OCI-LY1 (cell line): ENCODE measurements around the gene KDM4B.

Source experiments
- H2AFZ ChIP-seq: fragments of 200-600 bp; sonication (generic), shearing (Covaris generic); 2 replicates; pipeline ENCODE4 v1.6.0; 2014; ENCODE audit warnings: antibody characterized with exemption, mild to moderate bottlenecking, low read length
- H3F3A ChIP-seq: fragments of 200-600 bp; sonication (generic), shearing (Covaris generic); 2 replicates; pipeline ENCODE4 v1.6.0; 2014; ENCODE audit warnings: mild to moderate bottlenecking, antibody characterized with exemption, low read length, moderate library complexity; ENCODE audit not compliant: insufficient read depth
- H3K27ac ChIP-seq: fragments of 200-600 bp; sonication (generic); 2 replicates; pipeline ENCODE4 v1.5.1; 2014; ENCODE audit warnings: low read length, mixed run types, mild to moderate bottlenecking, low read depth; ENCODE audit not compliant: poor library complexity, severe bottlenecking
- H3K27me3 ChIP-seq: fragments of 200-600 bp; sonication (generic); 2 replicates; pipeline ENCODE4 v1.6.0; 2014; ENCODE audit warnings: antibody characterized with exemption, mild to moderate bottlenecking, low read length, moderate library complexity; ENCODE audit not compliant: insufficient read depth
- H3K36me3 ChIP-seq: fragments of 200-600 bp; sonication (generic); 2 replicates; pipeline ENCODE4 v1.6.1; 2014; ENCODE audit warnings: mild to moderate bottlenecking, antibody characterized with exemption, low read length, moderate library complexity, mixed read lengths; ENCODE audit not compliant: insufficient read depth
- H3K4me1 ChIP-seq: fragments of 200-600 bp; sonication (generic); 2 replicates; pipeline ENCODE4 v1.5.1; 2014; ENCODE audit warnings: mild to moderate bottlenecking, low read length, moderate library complexity; ENCODE audit not compliant: insufficient read depth, severe bottlenecking
- H3K4me2 ChIP-seq: fragments of 200-600 bp; sonication (generic), shearing (Covaris generic); 2 replicates; pipeline ENCODE4 v1.6.1; 2014; ENCODE audit warnings: low read length
- H3K4me3 ChIP-seq: fragments of 200-600 bp; sonication (generic); 2 replicates; pipeline ENCODE4 v1.5.1; 2014; ENCODE audit warnings: low read length, low read depth, mild to moderate bottlenecking, mixed read lengths; ENCODE audit not compliant: poor library complexity, severe bottlenecking
- H3K79me2 ChIP-seq: fragments of 200-600 bp; shearing (Covaris generic); 2 replicates; pipeline ENCODE4 v1.6.1; 2016; ENCODE audit warnings: mixed run types, low read length, mixed read lengths; ENCODE audit not compliant: insufficient read depth
- H3K9ac ChIP-seq: fragments of 200-600 bp; sonication (generic), shearing (Covaris generic); 2 replicates; pipeline ENCODE4 v1.6.1; 2014; ENCODE audit warnings: mild to moderate bottlenecking, low read length, mixed read lengths
- H3K9me2 ChIP-seq: fragments of 200-600 bp; sonication (generic), shearing (Covaris generic); 2 replicates; pipeline ENCODE4 v1.6.1; 2014; ENCODE audit warnings: low read depth, mild to moderate bottlenecking, low read length, mixed read lengths
- H3K9me3 ChIP-seq: fragments of 200-600 bp; shearing (Covaris generic); 2 replicates; pipeline ENCODE4 v1.6.1; 2014; ENCODE audit warnings: low read length, mixed read lengths
- H4K20me1 ChIP-seq: fragments of 200-600 bp; sonication (generic), shearing (Covaris generic); 2 replicates; pipeline ENCODE4 v1.6.0; 2016; ENCODE audit warnings: mild to moderate bottlenecking, low read length; ENCODE audit not compliant: insufficient read depth
- CTCF ChIP-seq: fragments of 200-600 bp; sonication (generic), shearing (Covaris generic); IDR thresholded peaks from 2 replicates; pipeline ENCODE4 v1.5.1; 2017; ENCODE audit warnings: mild to moderate bottlenecking, antibody characterized with exemption, low read length, moderate library complexity, mixed read lengths
- EZH2 ChIP-seq: fragments of 200-600 bp; sonication (generic), shearing (Covaris generic); IDR thresholded peaks from 2 replicates; pipeline ENCODE4 v1.8.0; 2017; ENCODE audit warnings: borderline replicate concordance, mixed run types, mild to moderate bottlenecking, antibody characterized with exemption, low read length, moderate library complexity, mixed read lengths

KDM4B gene

GRCh38 chr19:5075597-5075996, 106.7 kb downstream of the KDM4B start:
- no peak overlapping the region for H3K4me3 ChIP-seq
- H3K9ac ChIP-seq, result no peak overlapping the region
- H3K9me3 ChIP-seq, result no peaks in the 10 kb centered on the region
- no peaks in the 10 kb centered on the region for H3K9me2 ChIP-seq
- H3K4me1 ChIP-seq, result no peaks in the 10 kb centered on the region
- no peaks in the 10 kb centered on the region for H3K79me2 ChIP-seq
- TF ChIP-seq EZH2 (no peak), CTCF (no peak)
- H3K27me3 ChIP-seq, result no peaks in the 10 kb centered on the region
- peaks cover 26% of the 10 kb centered on the region; the same call in 1 of the 2 replicates for H3K36me3 ChIP-seq
- no peak overlapping the region for H3K4me2 ChIP-seq
- H4K20me1 ChIP-seq, result no peaks in the 10 kb centered on the region
- no peaks in the 10 kb centered on the region for H3F3A ChIP-seq
- no peak overlapping the region for H3K27ac ChIP-seq
- H2AFZ ChIP-seq, result no peak overlapping the region

- Histone ChIP-seq H3K4me1 (no peaks in the 10 kb centered on the region), H3K36me3 (peaks cover 28% of the 10 kb centered on the region; the same call in 1 of the 2 replicates)
Measured at GRCh38 chr19:5076440-5077208, 107.7 kb downstream of the KDM4B start.

DNA sequence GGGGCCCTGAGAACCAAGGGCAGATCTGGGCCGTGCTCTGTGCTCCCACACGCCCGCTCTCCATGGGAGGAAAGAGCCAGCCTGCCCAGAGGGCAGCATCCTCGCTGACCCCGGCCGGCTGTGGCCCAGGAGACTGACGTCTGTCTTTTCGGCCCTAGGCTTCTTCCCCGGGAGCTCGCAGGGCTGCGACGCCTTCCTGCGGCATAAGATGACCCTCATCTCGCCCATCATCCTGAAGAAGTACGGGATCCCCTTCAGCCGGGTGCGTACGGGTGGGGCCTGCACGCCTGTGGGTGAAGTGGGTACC, 108.2 kb downstream of the KDM4B start:
- H3K27me3 ChIP-seq, result no peaks in the 10 kb centered on the region
- H4K20me1 ChIP-seq, result no peaks in the 10 kb centered on the region
- no peak overlapping the region for H3K27ac ChIP-seq
- H2AFZ ChIP-seq, result no peak overlapping the region
- H3K4me2 ChIP-seq, result no peak overlapping the region
- no peaks in the 10 kb centered on the region for H3F3A ChIP-seq
- TF ChIP-seq EZH2 (no peak), CTCF (no peak)
- no peak overlapping the region for H3K9ac ChIP-seq
- H3K36me3 ChIP-seq, result peaks cover 27% of the 10 kb centered on the region; the same call in 1 of the 2 replicates
- H3K79me2 ChIP-seq, result no peaks in the 10 kb centered on the region
- H3K9me2 ChIP-seq, result no peaks in the 10 kb centered on the region
- no peaks in the 10 kb centered on the region for H3K4me1 ChIP-seq
- H3K4me3 ChIP-seq, result no peak overlapping the region
- no peaks in the 10 kb centered on the region for H3K9me3 ChIP-seq

More at GRCh38 chr19:5076440-5077208, 107.7 kb downstream of the KDM4B start:
- H3K9me3 ChIP-seq, result no peaks in the 10 kb centered on the region
- H3K9ac ChIP-seq, result no peak overlapping the region
- TF ChIP-seq CTCF, result no peak
- TF ChIP-seq EZH2, result no peak
- no peak overlapping the region for H3K4me2 ChIP-seq
- no peaks in the 10 kb centered on the region for H3K27me3 ChIP-seq
- H2AFZ ChIP-seq, result no peak overlapping the region
- no peak overlapping the region for H3K27ac ChIP-seq
- no peak overlapping the region for H3K4me3 ChIP-seq
- H3K9me2 ChIP-seq, result no peaks in the 10 kb centered on the region
- no peaks in the 10 kb centered on the region for H3F3A ChIP-seq
- no peaks in the 10 kb centered on the region for H3K79me2 ChIP-seq
- H4K20me1 ChIP-seq, result no peaks in the 10 kb centered on the region
